Heart right ventricle (tissue), 16 donors: ENCODE measurements around the gene MRPL20. TPM values are rescaled to one million over a fixed set of nuclear protein-coding genes. Genes with fewer than 3 reads are reported as not detected.
A peak's percentile ranks its signal among the peaks of the same experiment; 100 is the strongest.
"Not testable (repeated sequence)": the region's sequence is repeated elsewhere in the genome, so short reads cannot be mapped to it uniquely, and the experiment has no call there.

ENCODE experiments used
- ATAC-seq, 8 donors: fragments of 200-7000 bp; cut with Tn5 transposase; one replicate each; pipeline ENCODE4 v1.9.1; 2020; ENCODE audit warnings: mild to moderate bottlenecking in 8 of 8, moderate library complexity in 8 of 8, moderate number of reproducible peaks in 1 of 8
- DNase-seq, 2 donors: peaks; one replicate each; pipeline ENCODE4 v3.0.0-alpha.2; 2020
- H3K27ac ChIP-seq, 10 donors: fragments of 200-600 bp; sonication (generic) in 2 of 10; one replicate each; pipeline versions ENCODE4 v1.5.0 to v1.8.0; 2020 to 2022; ENCODE audit warnings: mild to moderate bottlenecking in 3 of 10
- H3K27me3 ChIP-seq, 7 donors: fragments of 200-600 bp; one replicate each; pipeline ENCODE4 v1.8.0; 2021 to 2022; ENCODE audit warnings: mild to moderate bottlenecking in 2 of 7
- H3K36me3 ChIP-seq, 9 donors: fragments of 200-600 bp; sonication (generic) in 1 of 9; one replicate each; pipeline versions ENCODE4 v1.5.0 to v1.8.0; 2020 to 2022; ENCODE audit warnings: mild to moderate bottlenecking in 2 of 9
- H3K4me1 ChIP-seq, 9 donors: fragments of 200-600 bp; sonication (generic) in 1 of 9; one replicate each; pipeline versions ENCODE4 v1.5.0 to v1.8.0; 2020 to 2022; ENCODE audit warnings: mild to moderate bottlenecking in 4 of 9
- H3K4me3 ChIP-seq, 10 donors: fragments of 200-600 bp; sonication (generic) in 2 of 10; one replicate each; pipeline versions ENCODE4 v1.5.0 to v1.8.0; 2020 to 2022; ENCODE audit warnings: mild to moderate bottlenecking in 7 of 10, moderate library complexity in 2 of 10
- H3K9me3 ChIP-seq, 11 donors: fragments of 200-600 bp in 10 of 11; sonication (generic) in 2 of 11; one replicate each; pipeline versions ENCODE4 v1.5.0 to v1.8.0; 2013 to 2022; ENCODE audit warnings: mild to moderate bottlenecking in 2 of 11, control low read depth in 1 of 11, moderate library complexity in 1 of 11
- CTCF ChIP-seq, 9 donors: fragments of 200-600 bp; sonication (generic) in 2 of 9; IDR thresholded peaks; one replicate each; pipeline versions ENCODE4 v1.5.0 to v1.8.0; 2021 to 2022; ENCODE audit warnings: antibody characterized with exemption in 9 of 9, mild to moderate bottlenecking in 5 of 9, moderate library complexity in 1 of 9
- WGBS, 2 donors: extraction: QIAGEN DNeasy Blood & Tissue Kit; methylation state at CpG; one replicate each; pipeline ENCODE4 v1.1.7; 2013; ENCODE audit warnings: inconsistent platforms in 1 of 2; 5-methylcytosine and 5-hydroxymethylcytosine counted together
- intact Hi-C, 10 donors: fragments of 100-400 bp; cut with DNase I; formaldehyde crosslinking; loops; one replicate each; pipeline versions ENCODE4 v1.11.1 to v1.14.2; 2022
- polyA plus RNA-seq, 2 donors: library from polyadenylated mRNA; stranded (reverse); fragments of 200-250 nt; gene quantifications; one replicate each; pipeline ENCODE4 v1.2.3, GENCODE V29; 2013
- total RNA-seq, 10 donors: library from RNA; stranded (reverse); fragmentation: NEBNext Ultra II Directional in 3 of 10; extraction: Animal tissue kit (Norgen Biotek cat#: 25700) in 3 of 10; gene quantifications; one replicate each; pipeline versions ENCODE4 v1.2.1 to v1.2.4, GENCODE V29; 2021 to 2023
- donor health status: Arrhythmogenic right ventricular cardiomyopathy.
- donor health status: ischemic (EF 13 %, LVEDD 7.1; RV severe dilation, severe dysfunction).
- donor health status: healthy with polysubstance abuse.
- donor health status: DM: no; HTN: yes; CAD: no.
- donor health status: DM: no; HTN: no; CAD: no.
- donor health status: ischemic (EF 25% LVEDD 6.9; RV normal size, moderate dysfunction).
- donor health status: ischemic (EF 25% LVEDD 5.7; RV mildly dilated, moderate dysfunction).
- donor health status: healthy.
- donor health status: DM: yes; HTN: yes; CAD: no.
- donor health status: Ischemic cardiomyopathy.
- donor health status: ischemic (EF 35%, LVEDD 5.7; RV mildly dilated, moderate dysfunction).
- donor health status: nonischemic (EF 11% LVEDD 7.7; RV severe dilation, severe dysfunction).
- donor health status: DM: yes; HTN: yes; CAD: no.
- donor health status: PGD.
- donor health status: ischemic (EF 29% LVEDD 5.4; RV normal size, mild dysfunction).
- donor health status: nonischemic (EF 23%, LVEDD 6.1; RV moderate dilation, normal function).

MRPL20 gene
- total and polyA plus RNA-seq, 12 donors, result 116 to 224 (median 132) TPM

- no peak for DNase-seq
Observed at GRCh38 chr1:1419813-1420653, 12.9 kb upstream of the MRPL20 start.

GRCh38 chr1:1419363-1419812 is 12.3 kb upstream of the MRPL20 start:
- Histone ChIP-seq H3K36me3 (no peaks in the 10 kb centered on the region), H3K4me1 (peaks cover 0 to 23% (median 8%) of the 10 kb centered on the region in 9 donors), H3K27me3 (peaks cover 0 to 18% (median 0%) of the 10 kb centered on the region in 7 donors), H3K9me3 (no peaks in the 10 kb centered on the region), H3K4me3 (peak overlapping the region in 9 of 10 donors; percentile 35 to 58 (median 47)), H3K27ac (peak overlapping the region in 9 of 10 donors; percentile 51 to 85 (median 78))
- ATAC-seq, result peak in 4 of 8 donors; percentile 13 to 55 (median 19)
- DNase-seq, result no peak
- no peak for TF ChIP-seq CTCF (IDR thresholded peaks at IDR 0.05)
- intact Hi-C loops, result no loop called here
- 89 to 95% methylated on average over 21 of the region's 21 CpGs for WGBS, 2 donors

More at GRCh38 chr1:1419813-1420653, 12.9 kb upstream of the MRPL20 start:
- WGBS, 2 donors, result 12 to 16% methylated on average over 53 to 112 of the region's 112 CpGs
- Histone ChIP-seq H3K4me3 (peak overlapping the region in 9 of 10 donors; percentile 35 to 58 (median 47)), H3K36me3 (no peaks in the 10 kb centered on the region), H3K9me3 (no peaks in the 10 kb centered on the region), H3K27me3 (peaks cover 0 to 18% (median 0%) of the 10 kb centered on the region in 7 donors), H3K27ac (peak overlapping the region in 9 of 10 donors; percentile 51 to 85 (median 78)), H3K4me1 (peaks cover 0 to 23% (median 8%) of the 10 kb centered on the region in 9 donors)
- peak in 2 of 9 donors; percentile 11 to 23 for TF ChIP-seq CTCF (IDR thresholded peaks at IDR 0.05)
- intact Hi-C loops, result loop anchor here in 1 of 10 donors (1.0 kb wide), 1 partner anchor 49 kb away; no protein-coding TSS in a partner anchor
- peak; percentile 52 to 82 (median 67) for ATAC-seq

- ATAC-seq (peak in 2 of 8 donors; percentile 33 to 36), DNase-seq (no peak)
- 94 to 95% methylated on average over 26 of the region's 26 CpGs for WGBS, 2 donors
- H3K4me1 ChIP-seq, result peaks cover 0 to 23% (median 8%) of the 10 kb centered on the region in 9 donors
- H3K27me3 ChIP-seq, result peaks cover 0 to 18% (median 0%) of the 10 kb centered on the region in 7 donors
- H3K9me3 ChIP-seq, result no peaks in the 10 kb centered on the region
- H3K4me3 ChIP-seq, result no peak overlapping the region
- intact Hi-C loops, result no loop called here
- no peak overlapping the region for H3K27ac ChIP-seq
- no peaks in the 10 kb centered on the region for H3K36me3 ChIP-seq
- TF ChIP-seq CTCF (IDR thresholded peaks at IDR 0.05), result no peak
Observed at GRCh38 chr1:1418464-1419362, 11.6 kb upstream of the MRPL20 start.

- DNase-seq, H3K27ac ChIP-seq, H3K4me3 ChIP-seq, H3K9me3 ChIP-seq, ATAC-seq, H3K36me3 ChIP-seq, intact Hi-C loops: not testable (repeated sequence)
- 90 to 92% methylated on average over 25 of the region's 25 CpGs for WGBS, 2 donors
- Histone ChIP-seq H3K4me1 (peaks cover 0 to 21% (median 7%) of the 10 kb centered on the region in 9 donors), H3K27me3 (peaks cover 0 to 18% (median 0%) of the 10 kb centered on the region in 7 donors)
Observed at GRCh38 chr1:1417825-1418463, 10.9 kb upstream of the MRPL20 start.

GRCh38 chr1:1417396-1417795 is 10.3 kb upstream of the MRPL20 start:
- 77 to 85% methylated on average over 5 of the region's 5 CpGs for WGBS, 2 donors
- H3K4me1 ChIP-seq, result peaks cover 0 to 15% (median 7%) of the 10 kb centered on the region in 9 donors
- DNase-seq, H3K27ac ChIP-seq, intact Hi-C loops, H3K36me3 ChIP-seq, H3K9me3 ChIP-seq, H3K4me3 ChIP-seq, ATAC-seq: not testable (repeated sequence)
- peaks cover 0 to 15% (median 0%) of the 10 kb centered on the region in 7 donors for H3K27me3 ChIP-seq
